Progenitor cell of endocrine pancreas (in vitro differentiated cells): Measurements from ENCODE around the gene DENND1A. TPM values are rescaled to one million over a fixed set of nuclear protein-coding genes. Genes with fewer than 3 reads are reported as not detected.

Experiments
- DNase-seq: peaks from one replicate; pipeline ENCODE4 v3.0.0; 2021; ENCODE audit warnings: low spot score; ENCODE audit not compliant: unreplicated experiment
- H3K27ac Mint-ChIP-seq: 2 replicates; pipeline ENCODE4 v1.8.0; 2021; ENCODE audit warnings: mild to moderate bottlenecking, moderate library complexity, mixed read lengths
- H3K27me3 Mint-ChIP-seq: 2 replicates; pipeline ENCODE4 v1.8.0; 2021; ENCODE audit warnings: mixed read lengths
- H3K36me3 Mint-ChIP-seq: 2 replicates; pipeline ENCODE4 v1.8.0; 2022; ENCODE audit warnings: mixed read lengths; ENCODE audit not compliant: insufficient read depth
- H3K4me1 Mint-ChIP-seq: 2 replicates; pipeline ENCODE4 v1.8.0; 2021; ENCODE audit warnings: low read depth, mixed read lengths
- H3K4me3 Mint-ChIP-seq: 2 replicates; pipeline ENCODE4 v1.8.0; 2021; ENCODE audit warnings: low read depth, mild to moderate bottlenecking, moderate library complexity, mixed read lengths
- H3K9me3 Mint-ChIP-seq: 2 replicates; pipeline ENCODE4 v1.8.0; 2021; ENCODE audit warnings: low read depth, mixed read lengths
- CTCF ChIP-seq: fragments of 200-600 bp; sonication (generic); IDR thresholded peaks from one replicate; pipeline ENCODE4 v1.5.0; 2021; ENCODE audit warnings: antibody characterized with exemption, mild to moderate bottlenecking; ENCODE audit not compliant: unreplicated experiment
- total RNA-seq: library from RNA; stranded (reverse); gene quantifications from 2 replicates; pipeline ENCODE4 v1.2.1, GENCODE V29; 2021

Gene DENND1A
- total RNA-seq, 1 donor from 2014 or later: 20.1 TPM

DNA sequence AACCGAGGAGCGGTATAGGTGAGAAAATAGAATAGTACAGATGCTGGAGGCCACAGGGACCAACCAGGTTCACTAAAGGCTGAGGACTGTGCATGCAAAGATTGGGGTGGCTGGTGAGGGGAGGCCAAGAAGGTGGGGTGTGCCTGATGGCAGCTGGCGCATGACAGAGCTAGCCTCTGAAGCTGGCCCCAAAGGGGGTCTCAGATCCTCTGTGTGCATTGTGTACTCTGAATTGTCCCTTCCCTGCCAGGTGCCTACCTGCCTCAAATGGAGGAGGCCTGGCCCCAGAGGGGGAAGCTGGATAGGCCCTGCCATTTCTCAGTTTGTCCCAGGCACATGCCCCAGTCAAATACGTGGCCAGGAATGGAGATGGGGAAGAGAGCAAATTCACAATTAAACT, 510.8 kb downstream of the DENND1A start:
- DNase-seq: no peak
- Mint-ChIP-seq H3K36me3 (peaks cover 11% of the 10 kb centered on the region), H3K27ac (no peak overlapping the region), H3K27me3 (peaks cover 15% of the 10 kb centered on the region), H3K4me3 (no peak overlapping the region), H3K9me3 (no peaks in the 10 kb centered on the region), H3K4me1 (peaks cover 7% of the 10 kb centered on the region)
- TF ChIP-seq CTCF: no peak

DNA sequence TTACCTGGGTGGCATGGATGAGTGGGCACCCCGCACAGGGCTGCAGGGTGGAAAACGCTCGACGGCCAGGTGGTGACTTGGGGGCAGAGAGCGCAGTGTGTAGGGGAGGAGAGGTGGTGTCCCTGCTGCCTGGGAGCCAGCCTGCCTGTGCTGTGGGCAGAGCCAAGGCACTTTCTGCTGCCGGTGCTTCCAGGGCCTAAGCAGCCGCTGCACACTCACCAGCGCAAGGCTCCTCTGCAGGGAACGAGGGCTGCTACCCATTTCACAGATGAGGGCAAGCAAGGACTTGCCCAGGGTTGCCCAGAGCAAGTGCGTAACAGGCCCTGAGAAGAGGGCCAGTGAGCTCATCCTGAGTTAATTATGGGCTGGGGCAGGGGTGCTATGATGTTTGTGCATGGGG, 511.4 kb downstream of the DENND1A start:
- Mint-ChIP-seq H3K36me3 (peaks cover 11% of the 10 kb centered on the region), H3K27ac (no peak overlapping the region), H3K4me3 (no peak overlapping the region), H3K9me3 (no peaks in the 10 kb centered on the region), H3K4me1 (peaks cover 7% of the 10 kb centered on the region), H3K27me3 (peaks cover 15% of the 10 kb centered on the region)
- DNase-seq: no peak
- TF ChIP-seq CTCF: no peak

DNA sequence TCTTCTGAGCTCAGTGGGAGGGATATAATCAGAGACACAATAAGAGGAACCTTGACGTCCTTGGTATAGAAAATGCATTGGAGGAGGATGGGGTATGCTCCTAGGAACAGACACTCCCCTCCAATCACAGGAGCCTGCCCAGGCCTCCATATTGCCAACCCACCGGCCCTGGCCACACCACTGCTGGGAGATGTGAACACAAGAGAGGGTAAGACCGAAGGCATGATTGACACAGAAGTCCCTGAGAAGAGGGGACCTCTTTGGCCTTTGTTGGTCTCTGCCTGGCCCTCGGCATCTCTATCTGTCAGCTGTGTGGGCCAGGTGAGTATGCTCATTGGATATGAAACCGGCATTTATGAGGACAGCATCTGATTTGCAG, 511.9 kb downstream of the DENND1A start:
- H3K36me3 Mint-ChIP-seq: peaks cover 11% of the 10 kb centered on the region
- H3K27ac Mint-ChIP-seq: no peak overlapping the region
- TF ChIP-seq CTCF: no peak
- peaks cover 7% of the 10 kb centered on the region for H3K4me1 Mint-ChIP-seq
- H3K9me3 Mint-ChIP-seq: no peaks in the 10 kb centered on the region
- DNase-seq: no peak
- H3K4me3 Mint-ChIP-seq: no peak overlapping the region
- H3K27me3 Mint-ChIP-seq: peaks cover 15% of the 10 kb centered on the region

GRCh38 chr9:123417289-123418051, 512.5 kb downstream of the DENND1A start:
- peaks cover 15% of the 10 kb centered on the region for H3K27me3 Mint-ChIP-seq
- no peaks in the 10 kb centered on the region for H3K9me3 Mint-ChIP-seq
- H3K36me3 Mint-ChIP-seq: peaks cover 11% of the 10 kb centered on the region
- peaks cover 7% of the 10 kb centered on the region for H3K4me1 Mint-ChIP-seq
- H3K27ac Mint-ChIP-seq: no peak overlapping the region
- DNase-seq: no peak
- H3K4me3 Mint-ChIP-seq: no peak overlapping the region
- no peak for TF ChIP-seq CTCF

DNA sequence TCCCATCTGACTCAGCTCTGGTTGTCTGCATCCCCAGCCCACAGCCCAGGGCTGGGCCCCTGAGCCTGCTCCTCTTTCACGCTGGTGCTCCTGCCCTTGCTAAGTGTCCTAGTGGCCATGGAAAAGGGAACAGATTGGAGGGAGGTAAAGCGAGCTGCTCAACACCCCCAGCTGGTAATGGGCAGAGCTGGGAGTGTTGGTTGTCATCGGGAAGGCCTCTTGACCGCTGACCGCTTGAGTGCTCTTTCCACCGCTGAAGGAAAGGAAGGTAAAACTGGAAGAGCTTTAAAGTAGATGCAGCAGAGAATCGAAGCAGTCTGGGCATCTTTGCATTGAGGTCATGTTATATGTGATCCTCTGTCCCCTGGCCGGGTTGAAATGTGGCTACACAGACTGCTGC, 513.8 kb downstream of the DENND1A start:
- no peak for DNase-seq
- H3K27ac Mint-ChIP-seq: no peak overlapping the region
- H3K36me3 Mint-ChIP-seq: peaks cover 9% of the 10 kb centered on the region
- H3K9me3 Mint-ChIP-seq: no peaks in the 10 kb centered on the region
- peaks cover 5% of the 10 kb centered on the region for H3K4me1 Mint-ChIP-seq
- H3K27me3 Mint-ChIP-seq: peaks cover 12% of the 10 kb centered on the region
- TF ChIP-seq CTCF: no peak
- H3K4me3 Mint-ChIP-seq: no peak overlapping the region
